ENCODE data around the gene FAM120B.

DNA sequence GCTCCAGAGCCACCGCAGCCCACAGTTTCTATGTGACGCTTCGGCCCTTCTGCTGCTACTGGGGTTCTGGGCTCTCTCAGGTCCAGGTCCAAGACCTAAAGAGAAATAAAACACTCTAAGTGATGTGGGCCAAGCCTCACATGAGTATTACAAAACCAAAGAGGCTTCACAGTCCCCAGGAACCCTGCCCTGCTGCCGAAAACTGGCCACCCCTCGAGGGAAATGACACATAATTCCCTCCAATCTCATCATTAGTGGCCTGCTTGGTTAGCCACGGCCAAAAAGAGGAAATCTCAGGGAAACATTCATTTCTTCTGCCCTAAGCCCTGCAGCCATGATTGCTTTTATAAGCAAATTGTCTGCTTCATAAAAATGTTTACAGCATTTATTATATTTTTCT lies 48.2 kb upstream of the FAM120B start:
- TF ChIP-seq, protein P1, sequence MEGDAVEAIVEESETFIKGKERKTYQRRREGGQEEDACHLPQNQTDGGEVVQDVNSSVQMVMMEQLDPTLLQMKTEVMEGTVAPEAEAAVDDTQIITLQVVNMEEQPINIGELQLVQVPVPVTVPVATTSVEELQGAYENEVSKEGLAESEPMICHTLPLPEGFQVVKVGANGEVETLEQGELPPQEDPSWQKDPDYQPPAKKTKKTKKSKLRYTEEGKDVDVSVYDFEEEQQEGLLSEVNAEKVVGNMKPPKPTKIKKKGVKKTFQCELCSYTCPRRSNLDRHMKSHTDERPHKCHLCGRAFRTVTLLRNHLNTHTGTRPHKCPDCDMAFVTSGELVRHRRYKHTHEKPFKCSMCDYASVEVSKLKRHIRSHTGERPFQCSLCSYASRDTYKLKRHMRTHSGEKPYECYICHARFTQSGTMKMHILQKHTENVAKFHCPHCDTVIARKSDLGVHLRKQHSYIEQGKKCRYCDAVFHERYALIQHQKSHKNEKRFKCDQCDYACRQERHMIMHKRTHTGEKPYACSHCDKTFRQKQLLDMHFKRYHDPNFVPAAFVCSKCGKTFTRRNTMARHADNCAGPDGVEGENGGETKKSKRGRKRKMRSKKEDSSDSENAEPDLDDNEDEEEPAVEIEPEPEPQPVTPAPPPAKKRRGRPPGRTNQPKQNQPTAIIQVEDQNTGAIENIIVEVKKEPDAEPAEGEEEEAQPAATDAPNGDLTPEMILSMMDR (conservative IDR thresholded peaks at IDR 0.05; ENCODE audit: low read depth in 2 of 2), result no peak
- TF ChIP-seq EZH2 (IDR thresholded peaks at IDR 0.05; ENCODE audit: low read depth, unreplicated experiment) (no peak), EZH2phosphoT487 (IDR thresholded peaks at IDR 0.05; ENCODE audit: unreplicated experiment) (no peak), JUNB (IDR thresholded peaks at IDR 0.05; ENCODE audit: unreplicated experiment) (no peak), POLR2AphosphoS5 (IDR thresholded peaks at IDR 0.05; ENCODE audit: low read depth) (no peak), STAT1 (IDR thresholded peaks at IDR 0.05; ENCODE audit: unreplicated experiment) (no peak)

Data from GM23338 (cell line).